ENCODE results near the gene ASAP2. TPM values are rescaled to one million over a fixed set of nuclear protein-coding genes. Genes with fewer than 3 reads are reported as not detected.

ASAP2 gene
- total RNA-seq, 2 experiments from 2014 or later, result 0.27 TPM; not detected in 1

GRCh38 chr2:9388950-9389911 lies 182.6 kb downstream of the ASAP2 start:
- Histone ChIP-seq H4K20me1 (ENCODE audit: insufficient read depth, low read length) (no peaks in the 10 kb centered on the region), H2AFZ (ENCODE audit: low read length) (no peak overlapping the region), H3K4me2 (ENCODE audit: low read length) (no peak overlapping the region), H3K4me1 (ENCODE audit: insufficient read depth, low read length, poor library complexity, severe bottlenecking) (no peaks in the 10 kb centered on the region), H3K79me2 (ENCODE audit: insufficient read depth, low read depth, low read length) (no peaks in the 10 kb centered on the region), H3K9me3 (ENCODE audit: low read length) (no peaks in the 10 kb centered on the region), H3K9me2 (ENCODE audit: insufficient read depth, low read length) (no peaks in the 10 kb centered on the region), H3K4me3 (ENCODE audit: low read depth, low read length, poor library complexity, severe bottlenecking) (no peak overlapping the region), H3K27ac (ENCODE audit: low read depth, low read length, poor library complexity, severe bottlenecking) (no peak overlapping the region), H3K36me3 (ENCODE audit: insufficient read depth, low read length) (no peaks in the 10 kb centered on the region)
- no peak for DNase-seq (ENCODE audit: low spot score)
- no TSS peak for BruUV-seq (replicated peaks)
- intact Hi-C loops (cut with micrococcal nuclease; ENCODE audit: unreplicated experiment), result no loop called here
- POLR2A ChIA-PET, result no interaction called here
- TF ChIP-seq CTCF (conservative IDR thresholded peaks at IDR 0.05; ENCODE audit: low read length), result no peak
- TF ChIP-seq EZH2phosphoT487 (IDR thresholded peaks at IDR 0.05; ENCODE audit: borderline replicate concordance, low read depth, low read length), result no peak
- CTCF ChIA-PET (ENCODE audit: unreplicated experiment), result interaction anchor here (0.6 kb wide), 1 partner anchor 803 kb away, joined by 3 read pairs; no protein-coding TSS in a partner anchor

GRCh38 chr2:9390151-9390850 lies 183.7 kb downstream of the ASAP2 start:
- no peak for TF ChIP-seq EZH2phosphoT487 (IDR thresholded peaks at IDR 0.05; ENCODE audit: borderline replicate concordance, low read depth, low read length)
- no peak for TF ChIP-seq CTCF (conservative IDR thresholded peaks at IDR 0.05; ENCODE audit: low read length)
- no peak overlapping the region for H3K4me3 ChIP-seq (ENCODE audit: low read depth, low read length, poor library complexity, severe bottlenecking)
- H3K36me3 ChIP-seq (ENCODE audit: insufficient read depth, low read length), result no peaks in the 10 kb centered on the region
- no peaks in the 10 kb centered on the region for H3K79me2 ChIP-seq (ENCODE audit: insufficient read depth, low read depth, low read length)
- ChIA-PET CTCF (ENCODE audit: unreplicated experiment) (interaction anchor here (0.6 kb wide), 1 partner anchor 802 kb away, joined by 3 read pairs; no protein-coding TSS in a partner anchor), POLR2A (no interaction called here)
- H3K4me1 ChIP-seq (ENCODE audit: insufficient read depth, low read length, poor library complexity, severe bottlenecking), result no peaks in the 10 kb centered on the region
- H4K20me1 ChIP-seq (ENCODE audit: insufficient read depth, low read length), result no peaks in the 10 kb centered on the region
- H3K9me3 ChIP-seq (ENCODE audit: low read length), result no peaks in the 10 kb centered on the region
- H3K9me2 ChIP-seq (ENCODE audit: insufficient read depth, low read length), result no peaks in the 10 kb centered on the region
- no peak overlapping the region for H2AFZ ChIP-seq (ENCODE audit: low read length)
- no TSS peak for BruUV-seq (replicated peaks)
- no peak overlapping the region for H3K27ac ChIP-seq (ENCODE audit: low read depth, low read length, poor library complexity, severe bottlenecking)
- no peak overlapping the region for H3K4me2 ChIP-seq (ENCODE audit: low read length)
- intact Hi-C loops (cut with micrococcal nuclease; ENCODE audit: unreplicated experiment), result no loop called here
- DNase-seq (ENCODE audit: low spot score), result no peak
